HG03432 (cell line): Measurements from ENCODE around the gene VGF.
"Not testable (repeated sequence)": the region's sequence is repeated elsewhere in the genome, so short reads cannot be mapped to it uniquely, and the experiment has no call there.

ENCODE experiments used
- ATAC-seq: cut with Tn5 transposase; IDR thresholded peaks from one replicate; pipeline ENCODE4 v1.9.1; 2021; ENCODE audit warnings: mild to moderate bottlenecking, moderate library complexity; ENCODE audit not compliant: unreplicated experiment

The VGF gene

GRCh38 chr7:101165075-101165957 lies at the start of gene VGF:
Gene VGF (minus strand): TSS chr7:101165569. CDS start chr7:101164843, 726 bp downstream.
- peak; percentile 72 for ATAC-seq

GRCh38 chr7:101212014-101212413 lies 46.6 kb upstream of the VGF start:
- no peak for ATAC-seq

GRCh38 chr7:101211501-101211900 lies 46.1 kb upstream of the VGF start:
- ATAC-seq = no peak

GRCh38 chr7:101210143-101210542 lies 44.8 kb upstream of the VGF start:
- no peak for ATAC-seq

- ATAC-seq = no peak
Observed at GRCh38 chr7:101208794-101209193, 43.4 kb upstream of the VGF start.

GRCh38 chr7:101207459-101207858 lies 42.1 kb upstream of the VGF start:
- no peak for ATAC-seq

- no peak for ATAC-seq
Observed at GRCh38 chr7:101206665-101207042, 41.3 kb upstream of the VGF start.

GRCh38 chr7:101205901-101206664 lies 40.7 kb upstream of the VGF start:
- no peak for ATAC-seq

- not testable (repeated sequence) for ATAC-seq
Observed at GRCh38 chr7:101203740-101204738, 38.7 kb upstream of the VGF start.

- no peak for ATAC-seq
Observed at GRCh38 chr7:101202603-101202918, 37.2 kb upstream of the VGF start.

- ATAC-seq = no peak
Observed at GRCh38 chr7:101201695-101202602, 36.6 kb upstream of the VGF start.

GRCh38 chr7:101200862-101201599 lies 35.7 kb upstream of the VGF start, which contains the start of gene MOGAT3:
Gene MOGAT3 (minus strand): TSS chr7:101201036. CDS start chr7:101200854, 182 bp downstream.
- ATAC-seq = no peak

- ATAC-seq = no peak
Observed at GRCh38 chr7:101200504-101200861, 35.1 kb upstream of the VGF start.

GRCh38 chr7:101199522-101199921 lies 34.2 kb upstream of the VGF start:
- ATAC-seq = not testable (repeated sequence)

- ATAC-seq = no peak
Observed at GRCh38 chr7:101198476-101198875, 33.1 kb upstream of the VGF start.

GRCh38 chr7:101197991-101198390 lies 32.6 kb upstream of the VGF start:
- no peak for ATAC-seq

GRCh38 chr7:101195884-101196283 lies 30.5 kb upstream of the VGF start:
- ATAC-seq = no peak

GRCh38 chr7:101189109-101189508 lies 23.7 kb upstream of the VGF start:
- ATAC-seq = no peak

GRCh38 chr7:101186844-101187428 lies 21.6 kb upstream of the VGF start:
- ATAC-seq = no peak
